HG03060 (cell line): ENCODE results near the gene SLC2A1.
A peak's percentile ranks its signal among the peaks of the same experiment; 100 is the strongest.

ENCODE experiments used
- ATAC-seq: cut with Tn5 transposase; IDR thresholded peaks from one replicate; pipeline ENCODE4 v1.9.1; 2021; ENCODE audit warnings: low read depth, moderate number of reproducible peaks; ENCODE audit not compliant: unreplicated experiment

The SLC2A1 gene

GRCh38 chr1:42961312-42962091 lies 2.8 kb upstream of the SLC2A1 start:
- ATAC-seq = no peak

GRCh38 chr1:42960566-42961311 lies 2.1 kb upstream of the SLC2A1 start:
- ATAC-seq = no peak

GRCh38 chr1:42960122-42960390 lies 1.4 kb upstream of the SLC2A1 start:
- no peak for ATAC-seq

- peak; percentile 10 for ATAC-seq
Measured at GRCh38 chr1:42957880-42958487, 684 bp downstream of the SLC2A1 start.

- no peak for ATAC-seq
Measured at GRCh38 chr1:42957229-42957879, 1.3 kb downstream of the SLC2A1 start.

GRCh38 chr1:42956739-42957138 lies 1.9 kb downstream of the SLC2A1 start:
- no peak for ATAC-seq

- ATAC-seq = no peak
Measured at GRCh38 chr1:42955311-42956063, 3.2 kb downstream of the SLC2A1 start.

- no peak for ATAC-seq
Measured at GRCh38 chr1:42953182-42954180, 5.2 kb downstream of the SLC2A1 start.

- no peak for ATAC-seq
Measured at GRCh38 chr1:42952303-42953001, 6.2 kb downstream of the SLC2A1 start.

- no peak for ATAC-seq
Measured at GRCh38 chr1:42951588-42951987, 7.1 kb downstream of the SLC2A1 start.

- no peak for ATAC-seq
Measured at GRCh38 chr1:42950116-42950481, 8.6 kb downstream of the SLC2A1 start.

- no peak for ATAC-seq
Measured at GRCh38 chr1:42949312-42950115, 9.2 kb downstream of the SLC2A1 start.

- ATAC-seq = no peak
Measured at GRCh38 chr1:42947965-42948732, 10.5 kb downstream of the SLC2A1 start.

GRCh38 chr1:42947117-42947516 lies 11.6 kb downstream of the SLC2A1 start:
- ATAC-seq = no peak

- no peak for ATAC-seq
Measured at GRCh38 chr1:42946120-42946898, 12.4 kb downstream of the SLC2A1 start.

- ATAC-seq = no peak
Measured at GRCh38 chr1:42945164-42945563, 13.5 kb downstream of the SLC2A1 start.
